Hematopoietic multipotent progenitor cell (in vitro differentiated cells): ENCODE measurements around the gene TCEAL4. TPM values are rescaled to one million over a fixed set of nuclear protein-coding genes. Genes with fewer than 3 reads are reported as not detected.
"Not testable (repeated sequence)": the region's sequence is repeated elsewhere in the genome, so short reads cannot be mapped to it uniquely, and the experiment has no call there.

Experiments used
- DNase-seq, 3 donors: peaks; one replicate each; pipeline ENCODE4 v3.0.0-alpha.2; 2011 to 2015; ENCODE audit warnings: low read depth in 2 of 3, low spot score in 2 of 3
- total RNA-seq: library from RNA; depleted of rRNA; stranded (reverse); fragments of >200 nt; gene quantifications from one replicate; pipeline ENCODE4 v1.2.3, GENCODE V29; 2012

TCEAL4 gene
- total RNA-seq, 1 donor, result 6.5 TPM

- no peak for DNase-seq
These were observed 1.3 kb downstream of the TCEAL4 start for GRCh38 chrX:103586659-103587058.

GRCh38 chrX:103592295-103592694, 7.0 kb downstream of the TCEAL4 start:
- DNase-seq, result not testable (repeated sequence)

GRCh38 chrX:103595202-103595601, 9.9 kb downstream of the TCEAL4 start:
- DNase-seq, result not testable (repeated sequence)

- peak in 2 of 3 donors; percentile 53 to 57 for DNase-seq
These were observed 22.3 kb downstream of the TCEAL4 start, which contains the start of gene TCEAL3 for GRCh38 chrX:103607364-103608305. TSS of gene TCEAL3 (plus strand) at chrX:103607963. CDS start at chrX:103609065, 1,102 bp downstream.

GRCh38 chrX:103608306-103608963, 23.1 kb downstream of the TCEAL4 start:
- DNase-seq, result no peak

- no peak for DNase-seq
These were observed 25.0 kb downstream of the TCEAL4 start for GRCh38 chrX:103610282-103610681.

- DNase-seq, result no peak
These were observed 28.1 kb downstream of the TCEAL4 start for GRCh38 chrX:103613362-103613890.

- no peak for DNase-seq
These were observed 29.7 kb downstream of the TCEAL4 start for GRCh38 chrX:103614999-103615398.

GRCh38 chrX:103615781-103616371, 30.6 kb downstream of the TCEAL4 start:
- no peak for DNase-seq

- DNase-seq, result no peak
These were observed 31.4 kb downstream of the TCEAL4 start for GRCh38 chrX:103616676-103617186.

GRCh38 chrX:103624111-103624510, 38.8 kb downstream of the TCEAL4 start:
- no peak for DNase-seq

- no peak for DNase-seq
These were observed 41.5 kb downstream of the TCEAL4 start for GRCh38 chrX:103626855-103627254.

GRCh38 chrX:103628386-103629317, 43.3 kb downstream of the TCEAL4 start, which contains the start of gene TCEAL1:
TSS of gene TCEAL1 (plus strand) at chrX:103628975. CDS start at chrX:103629917, 942 bp downstream.
- DNase-seq, result peak in 2 of 3 donors; percentile 46 to 52

GRCh38 chrX:103629318-103630170, 44.2 kb downstream of the TCEAL4 start:
- peak in 2 of 3 donors; percentile 2 to 55 for DNase-seq

- DNase-seq, result no peak
These were observed 44.8 kb downstream of the TCEAL4 start for GRCh38 chrX:103630171-103630511.

GRCh38 chrX:103631145-103631544, 45.8 kb downstream of the TCEAL4 start:
- DNase-seq, result no peak

- no peak for DNase-seq
These were observed 50.1 kb downstream of the TCEAL4 start for GRCh38 chrX:103635436-103635835.
